ENCODE measurements around the gene NTSR1.

NTSR1 gene

DNA sequence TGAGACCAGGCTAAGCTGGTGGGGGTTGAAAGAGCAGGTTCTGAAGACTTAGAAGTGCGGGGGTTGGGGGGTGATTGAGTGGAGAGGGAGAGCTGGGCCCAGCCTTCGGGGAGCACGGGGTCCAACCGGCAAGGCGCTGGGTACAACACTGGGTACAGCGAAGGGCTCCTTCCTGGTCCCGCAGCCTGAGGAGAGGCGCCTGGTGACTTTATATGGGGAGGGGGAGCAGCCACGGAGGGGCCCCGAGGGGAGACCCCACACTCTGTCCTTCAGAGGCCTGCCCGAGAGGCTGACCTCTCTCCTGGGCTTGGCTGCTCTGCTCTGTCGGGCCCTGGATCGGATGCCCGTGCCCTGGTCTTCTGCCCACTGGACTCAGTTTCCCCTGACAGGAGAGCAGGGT is 10.4 kb upstream of the NTSR1 start:
- Histone ChIP-seq H3K9ac (no peak overlapping the region), H3K27me3 (peaks cover 0 to 18% (median 0%) of the 10 kb centered on the region in 11 experiments; a peak in 6 of 22 replicates), H3K4me2 (peak overlapping the region in 5 of 11 experiments; percentile 49 to 70 (median 52); a peak in 8 of 22 replicates), H3K36me3 (no peaks in the 10 kb centered on the region), H4K20me1 (no peaks in the 10 kb centered on the region; a peak in 1 of 22 replicates), H3K4me3 (no peak overlapping the region), H3K9me3 (replicated peaks in 1 of 11) (no peaks in the 10 kb centered on the region), H3K4me1 (peaks cover 20 to 62% (median 45%) of the 10 kb centered on the region in 10 experiments), H3K27ac (no peak overlapping the region)
- no peak for TF ChIP-seq Cebpa-rat (IDR thresholded peaks at IDR 0.05)

DNA sequence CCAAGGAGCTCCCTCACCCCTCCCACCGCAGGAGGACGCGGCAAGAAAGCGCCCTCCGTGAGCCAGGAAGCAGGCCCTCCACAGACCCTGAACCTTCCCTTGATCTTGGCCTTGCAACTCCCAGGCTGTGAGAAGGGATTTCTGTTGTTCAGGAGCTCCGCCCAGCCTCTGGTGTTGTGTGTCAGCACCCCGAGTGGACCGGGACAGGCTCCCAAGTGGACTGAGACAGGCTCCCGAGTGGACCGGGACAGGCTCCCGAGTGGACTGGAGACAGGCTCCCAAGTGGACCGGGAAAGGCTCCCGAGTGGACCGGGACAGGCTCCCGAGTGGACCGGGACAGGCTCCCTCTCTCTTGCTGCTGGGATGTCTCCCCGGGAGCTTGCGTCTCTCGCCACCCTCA is 9.3 kb upstream of the NTSR1 start:
- H3K9me3 ChIP-seq (replicated peaks in 1 of 11): no peaks in the 10 kb centered on the region
- 0 out of 22 replicates have a peak overlapping the region, but pooled peaks of 1 of the 11 experiments have one; percentile 50 for H3K4me2 ChIP-seq
- no peaks in the 10 kb centered on the region for H3K36me3 ChIP-seq
- peaks cover 26 to 61% (median 45%) of the 10 kb centered on the region in 10 experiments for H3K4me1 ChIP-seq
- no peak overlapping the region for H3K4me3 ChIP-seq
- TF ChIP-seq Cebpa-rat (IDR thresholded peaks at IDR 0.05): no peak
- no peaks in the 10 kb centered on the region; a peak in 1 of 22 replicates for H4K20me1 ChIP-seq
- no peak overlapping the region for H3K9ac ChIP-seq
- H3K27ac ChIP-seq: no peak overlapping the region
- peaks cover 0 to 8% (median 0%) of the 10 kb centered on the region in 11 experiments; a peak in 4 of 22 replicates for H3K27me3 ChIP-seq

DNA sequence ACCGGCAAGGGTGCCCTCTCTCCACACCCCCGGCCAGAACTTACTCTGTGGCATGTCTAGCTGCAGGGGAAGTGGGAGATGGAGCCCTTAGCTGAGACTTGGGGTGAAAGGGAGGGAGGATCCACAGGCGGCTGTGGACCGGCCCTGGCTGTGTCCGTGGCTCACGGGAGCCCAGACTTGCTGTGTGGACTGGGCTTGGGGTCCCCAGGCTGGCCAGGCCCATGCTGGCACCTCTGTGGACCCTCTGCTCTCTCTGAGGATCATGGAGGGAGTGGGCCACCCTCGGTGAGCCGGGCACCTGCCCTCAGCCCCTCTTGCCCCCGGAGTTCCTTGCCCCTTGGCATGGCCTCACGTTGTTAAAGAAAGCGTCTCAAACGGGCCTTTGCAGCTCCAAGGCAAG is 8.9 kb upstream of the NTSR1 start:
- Histone ChIP-seq H3K9me3 (replicated peaks in 1 of 11) (no peaks in the 10 kb centered on the region), H3K27me3 (peaks cover 0 to 6% (median 0%) of the 10 kb centered on the region in 11 experiments; a peak in 2 of 22 replicates), H3K9ac (no peak overlapping the region), H3K4me2 (0 out of 22 replicates have a peak overlapping the region, but pooled peaks of 1 of the 11 experiments have one; percentile 8), H3K4me1 (peaks cover 31 to 61% (median 46%) of the 10 kb centered on the region in 10 experiments), H3K27ac (no peak overlapping the region), H3K4me3 (no peak overlapping the region), H4K20me1 (no peaks in the 10 kb centered on the region; a peak in 1 of 22 replicates), H3K36me3 (no peaks in the 10 kb centered on the region)
- TF ChIP-seq Cebpa-rat (IDR thresholded peaks at IDR 0.05): no peak

DNA sequence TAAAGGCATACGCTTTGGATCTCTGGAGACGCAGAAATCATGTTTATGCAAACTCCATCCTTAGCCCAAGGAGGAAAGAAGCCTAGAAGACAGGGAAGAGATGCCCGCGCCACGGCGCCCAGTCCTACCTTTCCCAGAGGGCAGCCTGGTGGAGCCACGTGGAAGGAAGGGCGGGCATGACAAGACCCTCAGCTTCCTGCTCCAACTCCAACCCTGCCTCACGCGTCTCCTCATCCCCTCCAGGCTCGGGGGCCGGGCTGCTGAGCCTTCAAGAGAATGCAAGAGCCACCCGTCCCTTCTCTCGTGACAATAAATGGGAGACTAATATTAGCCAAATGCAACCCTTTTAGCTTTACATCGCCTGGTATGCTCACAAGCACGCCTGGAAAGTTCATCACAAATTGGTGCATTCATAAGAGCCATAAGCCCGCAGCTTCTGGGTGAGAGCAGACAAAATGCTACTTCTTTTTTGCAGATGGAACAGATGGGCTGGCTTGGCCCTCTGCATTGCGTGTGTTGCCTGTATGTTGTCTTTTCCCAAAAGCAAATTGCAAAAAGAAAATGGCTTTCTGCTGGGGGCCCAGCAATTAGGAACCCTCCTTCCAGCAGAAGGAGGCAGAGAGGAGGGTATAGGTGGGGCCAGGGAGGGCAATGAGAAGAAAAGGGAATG is 8.2 kb upstream of the NTSR1 start:
- no peak for TF ChIP-seq Cebpa-rat (IDR thresholded peaks at IDR 0.05)

DNA sequence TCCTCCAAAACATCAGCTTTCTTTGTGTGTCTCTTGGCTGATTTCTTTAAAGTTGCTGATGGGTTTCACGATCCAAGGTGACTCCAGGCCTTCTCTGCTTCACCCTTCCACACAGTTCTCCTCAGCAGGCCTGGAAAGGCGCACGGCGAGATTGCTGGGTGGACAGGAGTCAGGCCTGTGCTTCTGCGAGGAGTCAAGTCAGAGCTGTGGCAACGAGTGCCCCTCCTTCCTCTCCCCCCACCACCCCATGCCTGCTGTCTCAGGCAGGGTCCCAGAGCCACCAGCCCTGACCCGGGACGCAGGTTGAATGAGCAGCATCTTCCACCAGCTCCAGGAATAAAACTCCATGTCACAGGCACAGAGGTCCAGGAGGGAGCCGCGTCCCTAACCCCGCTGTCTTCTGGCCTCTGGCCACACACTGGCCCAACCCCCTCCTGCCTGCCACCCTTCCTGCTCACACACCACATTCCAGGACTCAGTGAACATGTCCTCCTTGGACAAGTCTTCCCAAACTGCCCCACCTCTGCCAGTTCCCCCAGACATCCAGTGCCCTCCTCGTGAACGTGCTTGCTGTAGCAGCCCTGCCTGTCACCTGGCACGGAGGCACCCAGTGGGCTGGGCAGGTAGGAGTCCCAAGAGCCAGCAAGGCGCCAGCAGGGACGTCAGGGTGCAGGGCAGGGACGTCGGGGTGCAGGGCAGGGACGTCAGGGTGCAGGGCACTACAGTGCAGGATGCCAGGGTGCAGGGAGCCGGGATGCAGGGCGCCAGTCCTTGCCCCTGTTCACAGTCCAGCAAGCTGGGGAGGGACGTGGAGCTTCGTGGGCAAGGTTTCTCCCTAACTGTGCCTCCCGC is 7.2 kb upstream of the NTSR1 start:
- H3K9ac ChIP-seq: no peak overlapping the region
- no peak overlapping the region for H3K4me3 ChIP-seq
- peaks cover 0 to 4% (median 0%) of the 10 kb centered on the region in 11 experiments; a peak in 1 of 22 replicates for H4K20me1 ChIP-seq

More for the DNA sequence above, 8.2 kb upstream of the NTSR1 start:
- peaks cover 31 to 61% (median 47%) of the 10 kb centered on the region in 10 experiments for H3K4me1 ChIP-seq
- peaks cover 0 to 6% (median 0%) of the 10 kb centered on the region in 11 experiments; a peak in 2 of 22 replicates for H3K27me3 ChIP-seq
- no peak overlapping the region for H3K9ac ChIP-seq
- no peak overlapping the region for H3K4me2 ChIP-seq
- no peak overlapping the region for H3K27ac ChIP-seq
- no peak overlapping the region for H3K4me3 ChIP-seq
- no peaks in the 10 kb centered on the region for H3K36me3 ChIP-seq
- H3K9me3 ChIP-seq (replicated peaks in 1 of 11): no peaks in the 10 kb centered on the region
- peaks cover 0 to 4% (median 0%) of the 10 kb centered on the region in 11 experiments; a peak in 1 of 22 replicates for H4K20me1 ChIP-seq

DNA sequence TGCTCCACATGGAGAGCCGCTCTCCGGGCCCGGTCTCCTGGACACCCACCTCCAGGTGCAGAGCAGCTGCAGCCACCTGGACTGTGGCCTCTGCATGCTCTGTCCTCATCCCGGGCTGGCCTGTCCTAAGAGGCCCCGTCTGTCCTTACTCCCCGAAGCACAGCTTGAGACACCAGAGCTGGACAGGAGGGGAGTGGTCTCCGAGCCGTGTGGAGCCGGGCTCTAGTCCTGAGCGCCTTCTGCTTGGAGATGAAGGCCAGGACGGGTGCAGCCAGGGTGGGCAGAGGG is 6.7 kb upstream of the NTSR1 start:
- Histone ChIP-seq H3K4me2 (0 out of 22 replicates have a peak overlapping the region, but pooled peaks of 1 of the 11 experiments have one; percentile 54), H4K20me1 (peaks cover 0 to 4% (median 0%) of the 10 kb centered on the region in 11 experiments; a peak in 1 of 22 replicates), H3K27me3 (peaks cover 3 to 15% (median 7%) of the 10 kb centered on the region in 11 experiments; a peak in 19 of 22 replicates), H3K36me3 (no peaks in the 10 kb centered on the region), H3K4me1 (peaks cover 30 to 63% (median 53%) of the 10 kb centered on the region in 10 experiments), H3K27ac (no peak overlapping the region), H3K9me3 (replicated peaks in 1 of 11) (no peaks in the 10 kb centered on the region), H3K4me3 (no peak overlapping the region), H3K9ac (no peak overlapping the region)
- TF ChIP-seq Cebpa-rat (IDR thresholded peaks at IDR 0.05): no peak

More for the DNA sequence above, 7.2 kb upstream of the NTSR1 start:
- Histone ChIP-seq H3K27ac (no peak overlapping the region), H3K27me3 (peaks cover 0 to 9% (median 1%) of the 10 kb centered on the region in 11 experiments; a peak in 7 of 22 replicates), H3K4me1 (peaks cover 31 to 61% (median 51%) of the 10 kb centered on the region in 10 experiments), H3K36me3 (no peaks in the 10 kb centered on the region), H3K4me2 (no peak overlapping the region), H3K9me3 (replicated peaks in 1 of 11) (no peaks in the 10 kb centered on the region)
- TF ChIP-seq Cebpa-rat (IDR thresholded peaks at IDR 0.05): no peak

DNA sequence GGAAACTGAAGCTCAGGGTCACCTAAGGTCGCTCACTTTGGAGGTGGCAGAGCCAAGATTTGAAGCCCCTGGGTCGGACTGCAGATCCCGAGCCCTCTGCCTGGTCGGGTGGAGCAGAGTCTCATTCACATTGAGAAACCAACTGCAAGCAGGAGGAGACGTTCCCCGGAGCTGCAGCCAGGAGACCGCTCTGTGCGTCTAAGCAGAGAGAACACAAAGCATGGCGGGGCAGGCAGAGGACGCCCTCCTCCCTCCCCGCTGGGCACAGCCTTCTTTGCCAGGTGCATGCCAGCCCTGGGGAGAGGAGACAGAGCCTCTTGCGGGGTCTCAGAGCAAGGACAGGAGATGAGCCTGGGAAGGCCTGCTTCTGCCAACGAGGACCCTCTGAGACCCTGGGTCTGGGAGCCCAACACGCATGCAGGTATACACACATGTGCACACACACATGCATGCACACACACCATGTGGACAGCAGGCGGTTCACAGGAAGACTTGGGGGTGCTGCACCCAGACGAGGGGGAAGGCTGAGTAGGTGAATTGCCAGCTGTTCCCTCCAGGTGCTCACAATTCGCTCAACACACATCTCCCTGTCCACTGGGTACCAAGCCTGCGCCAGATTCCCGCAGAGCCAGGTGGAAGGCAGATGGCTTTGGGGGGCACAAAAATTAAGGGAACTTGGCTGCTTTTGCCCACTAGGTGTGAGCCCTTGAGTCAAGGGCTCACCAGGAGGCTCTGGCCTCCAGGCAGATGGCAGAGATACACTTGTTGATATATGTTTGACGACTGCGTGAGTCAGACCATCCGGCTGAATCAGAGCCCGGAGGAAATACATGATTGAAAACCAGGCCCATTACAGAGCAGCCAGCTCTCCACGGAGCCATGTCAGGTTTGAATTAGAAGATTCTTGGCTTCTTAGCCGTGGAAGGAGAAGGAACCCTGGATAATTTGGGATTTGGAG is 5.5 kb upstream of the NTSR1 start:
- no peak overlapping the region for H3K4me3 ChIP-seq
- H3K27ac ChIP-seq: no peak overlapping the region
- peaks cover 31 to 63% (median 54%) of the 10 kb centered on the region in 10 experiments for H3K4me1 ChIP-seq
- H3K27me3 ChIP-seq: peaks cover 16 to 27% (median 19%) of the 10 kb centered on the region in 11 experiments
- TF ChIP-seq Cebpa-rat (IDR thresholded peaks at IDR 0.05): no peak
- peaks cover 0 to 7% (median 2%) of the 10 kb centered on the region in 11 experiments; a peak in 4 of 22 replicates for H4K20me1 ChIP-seq
- no peaks in the 10 kb centered on the region for H3K36me3 ChIP-seq
- H3K9me3 ChIP-seq (replicated peaks in 1 of 11): no peaks in the 10 kb centered on the region
- H3K9ac ChIP-seq: 0 out of 22 replicates have a peak overlapping the region, but pooled peaks of 2 of the 11 experiments have one; percentile 2 to 17
- peak overlapping the region; percentile 38 to 97 (median 55); a peak in 21 of 22 replicates for H3K4me2 ChIP-seq

DNA sequence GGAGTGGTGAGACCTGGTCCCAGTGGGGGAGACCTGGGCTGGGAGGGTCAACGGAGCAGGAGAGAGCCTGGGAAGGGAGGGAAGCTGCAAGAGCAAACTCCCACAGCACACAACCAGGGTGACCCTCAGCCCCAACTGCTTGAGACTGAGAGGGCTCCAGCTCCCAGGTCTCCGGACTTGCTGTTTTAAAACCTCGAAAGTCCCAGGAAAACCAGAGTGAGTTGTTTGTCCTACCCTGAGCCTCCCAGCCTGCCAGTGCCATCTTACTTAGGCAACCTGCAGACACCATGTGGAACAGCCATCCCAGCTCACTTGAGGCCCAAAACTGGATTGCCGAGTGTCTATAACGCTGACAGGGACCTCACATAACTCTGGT is 4.8 kb upstream of the NTSR1 start:
- Histone ChIP-seq H3K4me1 (peaks cover 37 to 65% (median 59%) of the 10 kb centered on the region in 10 experiments), H4K20me1 (peaks cover 0 to 11% (median 4%) of the 10 kb centered on the region in 11 experiments; a peak in 5 of 22 replicates), H3K27me3 (peaks cover 22 to 34% (median 26%) of the 10 kb centered on the region in 11 experiments), H3K4me3 (no peak overlapping the region), H3K4me2 (peak overlapping the region; percentile 38 to 97 (median 55); a peak in 20 of 22 replicates), H3K36me3 (no peaks in the 10 kb centered on the region), H3K9ac (peak overlapping the region in 1 of 11 experiments; percentile 2; a peak in 1 of 22 replicates), H3K27ac (no peak overlapping the region), H3K9me3 (replicated peaks in 1 of 11) (no peaks in the 10 kb centered on the region)
- TF ChIP-seq Cebpa-rat (IDR thresholded peaks at IDR 0.05): no peak
